CD4-positive, alpha-beta memory T cell (primary cell): Measurements from ENCODE around the gene INPP5A. TPM values are rescaled to one million over a fixed set of nuclear protein-coding genes. Genes with fewer than 3 reads are reported as not detected.

ENCODE experiments used
- CTCF ChIA-PET: fragments of 350-600 bp; sonication (Branson Sonifier 250); formaldehyde crosslinking; loops from one replicate; lab custom pipeline; 2021; ENCODE audit warnings: inconsistent platforms; ENCODE audit not compliant: partially characterized antibody; lab: Charles Lee
- POLR2A ChIA-PET: fragments of 350-600 bp; sonication (Branson Sonifier 250); formaldehyde crosslinking; loops from one replicate; lab custom pipeline; 2021; ENCODE audit not compliant: partially characterized antibody; lab: Charles Lee
- DNase-seq, 5 donors: peaks; one replicate each; pipeline versions ENCODE4 v3.0.0 to v3.0.0-alpha.2; 2020 to 2022; ENCODE audit warnings: mixed read lengths in 1 of 5
- H3K27ac ChIP-seq: one replicate; pipeline ENCODE4 v1.7.0; 2013; ENCODE audit warnings: low read depth, low read length
- H3K27me3 ChIP-seq: 2 replicates; pipeline ENCODE4 v1.7.0; 2013; ENCODE audit warnings: mild to moderate bottlenecking, low read length, moderate library complexity; ENCODE audit not compliant: insufficient read depth
- H3K36me3 ChIP-seq: 2 replicates; pipeline ENCODE4 v1.7.0; 2013; ENCODE audit warnings: mild to moderate bottlenecking, low read length, moderate library complexity; ENCODE audit not compliant: insufficient read depth
- H3K4me1 ChIP-seq: 2 replicates; pipeline ENCODE4 v1.7.0; 2013; ENCODE audit warnings: mild to moderate bottlenecking, low read length, moderate library complexity; ENCODE audit not compliant: insufficient read depth
- H3K4me3 ChIP-seq, 2 donors: one replicate each; pipeline ENCODE4 v1.7.0; 2013; ENCODE audit warnings: low read length in 2 of 2, mild to moderate bottlenecking in 1 of 2
- H3K9me3 ChIP-seq, 2 donors: one replicate each; pipeline ENCODE4 v1.7.0; 2013; ENCODE audit warnings: low read length in 2 of 2, control low read depth in 1 of 2; ENCODE audit not compliant: control insufficient read depth in 1 of 2
- H3K27ac Mint-ChIP-seq, 7 donors: one replicate each; pipeline ENCODE4 v1.8.0; 2020 to 2021; ENCODE audit warnings: mixed read lengths in 7 of 7, mild to moderate bottlenecking in 6 of 7, inconsistent platforms in 3 of 7, moderate library complexity in 3 of 7
- H3K27me3 Mint-ChIP-seq, 2 donors: one replicate each; pipeline ENCODE4 v1.8.0; 2020 to 2021; ENCODE audit warnings: mixed read lengths in 2 of 2
- H3K36me3 Mint-ChIP-seq, 2 donors: one replicate each; pipeline ENCODE4 v1.8.0; 2020 to 2021; ENCODE audit warnings: mixed read lengths in 2 of 2, inconsistent platforms in 1 of 2, mild to moderate bottlenecking in 1 of 2
- H3K4me1 Mint-ChIP-seq, 4 donors: one replicate each; pipeline ENCODE4 v1.8.0; 2020 to 2021; ENCODE audit warnings: mixed read lengths in 4 of 4, mild to moderate bottlenecking in 1 of 4
- H3K4me3 Mint-ChIP-seq, 8 donors: one replicate each; pipeline ENCODE4 v1.8.0; 2020 to 2021; ENCODE audit warnings: mixed read lengths in 8 of 8, mild to moderate bottlenecking in 7 of 8, moderate library complexity in 6 of 8, inconsistent platforms in 3 of 8
- H3K9me3 Mint-ChIP-seq, 8 donors: one replicate each; pipeline ENCODE4 v1.8.0; 2020 to 2021; ENCODE audit warnings: mixed read lengths in 8 of 8, mild to moderate bottlenecking in 5 of 8, inconsistent platforms in 3 of 8, moderate library complexity in 1 of 8
- intact Hi-C: fragments of 100-400 bp; cut with micrococcal nuclease; formaldehyde crosslinking; loops from one replicate; pipeline ENCODE4 v1.15.1; 2023
- polyA plus RNA-seq, 2 donors: library from polyadenylated mRNA; unstranded; fragments of 300-500 nt; fragmentation: Illumina TruSeq; gene quantifications; one replicate each; pipeline ENCODE4 v1.2.3, GENCODE V29; 2021
- total RNA-seq, 2 experiments: library from RNA; stranded (reverse); gene quantifications; one replicate each; pipeline ENCODE4 v1.2.3, GENCODE V29; 2021

The INPP5A gene
- total and polyA plus RNA-seq, 4 experiments from 2014 or later, result 0.61 to 19.3 (median 10.8) TPM

GRCh38 chr10:132498562-132499366 is 38.8 kb upstream of the INPP5A start:
- H3K27me3 Mint-ChIP-seq, result peaks cover 4 to 12% of the 10 kb centered on the region in 2 donors

GRCh38 chr10:132499367-132499685 is 38.3 kb upstream of the INPP5A start:
- Mint-ChIP-seq H3K36me3 (no peaks in the 10 kb centered on the region), H3K4me3 (no peak overlapping the region), H3K27me3 (peaks cover 4 to 12% of the 10 kb centered on the region in 2 donors), H3K27ac (no peak overlapping the region), H3K9me3 (no peaks in the 10 kb centered on the region), H3K4me1 (no peaks in the 10 kb centered on the region)
- Histone ChIP-seq H3K36me3 (no peaks in the 10 kb centered on the region), H3K9me3 (no peaks in the 10 kb centered on the region), H3K27ac (no peak overlapping the region), H3K4me1 (no peaks in the 10 kb centered on the region), H3K4me3 (no peak overlapping the region), H3K27me3 (no peaks in the 10 kb centered on the region)
- intact Hi-C loops, result no loop called here
- POLR2A ChIA-PET, result no interaction called here
- CTCF ChIA-PET, result no interaction called here
- DNase-seq, result no peak

More at GRCh38 chr10:132498562-132499366, 38.8 kb upstream of the INPP5A start:
- POLR2A ChIA-PET, result no interaction called here
- Histone ChIP-seq H3K27ac (no peak overlapping the region), H3K27me3 (no peaks in the 10 kb centered on the region), H3K36me3 (no peaks in the 10 kb centered on the region), H3K4me1 (no peaks in the 10 kb centered on the region), H3K4me3 (no peak overlapping the region), H3K9me3 (no peaks in the 10 kb centered on the region)
- no peak for DNase-seq
- intact Hi-C loops, result no loop called here
- CTCF ChIA-PET, result no interaction called here
- Mint-ChIP-seq H3K9me3 (no peaks in the 10 kb centered on the region), H3K4me1 (no peaks in the 10 kb centered on the region), H3K36me3 (no peaks in the 10 kb centered on the region), H3K27ac (no peak overlapping the region), H3K4me3 (no peak overlapping the region)

GRCh38 chr10:132500781-132501415 is 36.7 kb upstream of the INPP5A start:
- Mint-ChIP-seq H3K27me3 (peaks cover 4 to 10% of the 10 kb centered on the region in 2 donors), H3K9me3 (no peaks in the 10 kb centered on the region)
- POLR2A ChIA-PET, result no interaction called here

GRCh38 chr10:132502544-132503300 is 34.9 kb upstream of the INPP5A start:
- CTCF ChIA-PET, result no interaction called here
- no peaks in the 10 kb centered on the region for H3K36me3 ChIP-seq
- H3K4me3 Mint-ChIP-seq, result no peak overlapping the region
- POLR2A ChIA-PET, result no interaction called here
- no peaks in the 10 kb centered on the region for H3K4me1 ChIP-seq
- H3K4me1 Mint-ChIP-seq, result no peaks in the 10 kb centered on the region
- H3K4me3 ChIP-seq, result no peak overlapping the region
- no peak for DNase-seq
- H3K36me3 Mint-ChIP-seq, result no peaks in the 10 kb centered on the region
- no peaks in the 10 kb centered on the region for H3K9me3 Mint-ChIP-seq
- H3K27me3 ChIP-seq, result no peaks in the 10 kb centered on the region
- H3K27ac ChIP-seq, result no peak overlapping the region
- intact Hi-C loops, result no loop called here
- peaks cover 2 to 8% of the 10 kb centered on the region in 2 donors for H3K27me3 Mint-ChIP-seq
- no peaks in the 10 kb centered on the region for H3K9me3 ChIP-seq
- H3K27ac Mint-ChIP-seq, result no peak overlapping the region

More at GRCh38 chr10:132500781-132501415, 36.7 kb upstream of the INPP5A start:
- H3K27me3 ChIP-seq, result no peaks in the 10 kb centered on the region
- Mint-ChIP-seq H3K27ac (no peak overlapping the region), H3K4me1 (no peaks in the 10 kb centered on the region), H3K4me3 (no peak overlapping the region), H3K36me3 (no peaks in the 10 kb centered on the region)
- H3K9me3 ChIP-seq, result no peaks in the 10 kb centered on the region
- H3K27ac ChIP-seq, result no peak overlapping the region
- CTCF ChIA-PET, result interaction anchor here (0.7 kb wide), 1 partner anchor 17 kb away, joined by 3 read pairs; no protein-coding TSS in a partner anchor
- intact Hi-C loops, result no loop called here
- no peak overlapping the region for H3K4me3 ChIP-seq
- no peak for DNase-seq
- H3K36me3 ChIP-seq, result no peaks in the 10 kb centered on the region
- H3K4me1 ChIP-seq, result no peaks in the 10 kb centered on the region

GRCh38 chr10:132503581-132504421 is 33.8 kb upstream of the INPP5A start:
- no peak overlapping the region for H3K4me3 Mint-ChIP-seq
- Histone ChIP-seq H3K4me1 (no peaks in the 10 kb centered on the region), H3K9me3 (no peaks in the 10 kb centered on the region), H3K4me3 (no peak overlapping the region), H3K27me3 (no peaks in the 10 kb centered on the region), H3K36me3 (no peaks in the 10 kb centered on the region), H3K27ac (no peak overlapping the region)
- DNase-seq, result no peak
- H3K4me1 Mint-ChIP-seq, result no peaks in the 10 kb centered on the region
- H3K27ac Mint-ChIP-seq, result no peak overlapping the region
- peaks cover 0 to 3% of the 10 kb centered on the region in 2 donors for H3K27me3 Mint-ChIP-seq
- ChIA-PET CTCF (no interaction called here), POLR2A (no interaction called here)
- H3K9me3 Mint-ChIP-seq, result no peaks in the 10 kb centered on the region
- intact Hi-C loops, result no loop called here
- no peaks in the 10 kb centered on the region for H3K36me3 Mint-ChIP-seq

GRCh38 chr10:132504501-132505272 is 32.9 kb upstream of the INPP5A start:
- no peak for DNase-seq
- Mint-ChIP-seq H3K27me3 (peaks cover 0 to 1% of the 10 kb centered on the region in 2 donors), H3K9me3 (no peaks in the 10 kb centered on the region), H3K27ac (no peak overlapping the region), H3K4me3 (no peak overlapping the region), H3K36me3 (no peaks in the 10 kb centered on the region), H3K4me1 (no peaks in the 10 kb centered on the region)
- Histone ChIP-seq H3K4me3 (no peak overlapping the region), H3K9me3 (no peaks in the 10 kb centered on the region), H3K36me3 (no peaks in the 10 kb centered on the region), H3K27ac (no peak overlapping the region), H3K27me3 (no peaks in the 10 kb centered on the region), H3K4me1 (no peaks in the 10 kb centered on the region)
- POLR2A ChIA-PET, result no interaction called here
- CTCF ChIA-PET, result no interaction called here
- intact Hi-C loops, result no loop called here
